ENCODE measurements around the gene PLG.
"Not testable (repeated sequence)": the region's sequence is repeated elsewhere in the genome, so short reads cannot be mapped to it uniquely, and the experiment has no call there.

The PLG gene

GRCh38 chr6:160701918-160702680 lies at the start of gene PLG:
Gene PLG, plus strand, starts transcription at chr6:160702244. Its CDS starts 61 bp downstream, at chr6:160702305.
- DNase-seq = not testable (repeated sequence)

- no peak for DNase-seq
These were observed 42.5 kb upstream of the PLG start for GRCh38 chr6:160659562-160659961.

GRCh38 chr6:160661216-160661615 lies 40.8 kb upstream of the PLG start:
- DNase-seq = no peak

- no peak for DNase-seq
These were observed 39.6 kb upstream of the PLG start for GRCh38 chr6:160662429-160662828.

DNA sequence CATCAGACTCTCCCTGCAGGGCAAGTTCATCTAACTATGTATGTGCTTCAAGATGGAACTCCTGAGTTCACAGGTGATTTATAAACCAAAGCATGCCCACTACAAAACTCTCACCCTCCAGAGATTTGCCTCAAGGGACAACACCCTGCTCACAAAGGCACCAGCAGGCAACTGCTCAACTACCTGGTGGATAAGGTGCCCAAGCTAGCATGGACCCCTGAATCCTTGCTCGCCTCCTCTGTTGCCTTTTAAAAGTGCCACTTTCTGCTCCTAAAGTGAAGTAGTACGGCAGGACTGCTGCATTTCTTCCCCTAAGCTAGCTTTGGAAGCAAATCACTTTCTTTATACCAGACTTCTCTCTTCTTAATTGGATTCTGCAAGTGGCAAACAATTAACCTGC lies 39.2 kb upstream of the PLG start:
- no peak for DNase-seq

DNA sequence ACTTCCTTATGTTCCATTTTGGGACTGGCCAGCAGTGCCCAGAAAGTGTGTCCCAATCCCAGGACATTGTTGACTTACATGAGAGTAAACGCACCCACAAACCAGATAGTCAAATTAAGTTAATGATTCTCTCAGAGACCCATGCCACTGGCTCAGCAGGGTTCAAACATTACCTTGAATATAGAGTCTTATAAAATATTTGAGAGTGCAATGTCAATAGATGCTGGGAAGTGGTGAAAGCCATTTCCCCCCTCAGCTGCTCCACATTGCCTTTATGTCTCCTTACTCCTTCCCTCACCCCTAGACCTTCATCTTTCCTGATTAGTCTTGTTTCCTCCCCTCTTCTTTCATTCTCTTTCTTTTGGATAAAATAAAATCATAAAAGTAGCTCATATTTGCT lies 37.8 kb upstream of the PLG start, which contains the start of gene LPA:
Gene LPA (minus strand): TSS at position 78 of the 400 bp plus-strand sequence. CDS start 61 bp downstream, at position 17.
- not testable (repeated sequence) for DNase-seq

- no peak for DNase-seq
These were observed 34.2 kb upstream of the PLG start for GRCh38 chr6:160667639-160668481.

DNA sequence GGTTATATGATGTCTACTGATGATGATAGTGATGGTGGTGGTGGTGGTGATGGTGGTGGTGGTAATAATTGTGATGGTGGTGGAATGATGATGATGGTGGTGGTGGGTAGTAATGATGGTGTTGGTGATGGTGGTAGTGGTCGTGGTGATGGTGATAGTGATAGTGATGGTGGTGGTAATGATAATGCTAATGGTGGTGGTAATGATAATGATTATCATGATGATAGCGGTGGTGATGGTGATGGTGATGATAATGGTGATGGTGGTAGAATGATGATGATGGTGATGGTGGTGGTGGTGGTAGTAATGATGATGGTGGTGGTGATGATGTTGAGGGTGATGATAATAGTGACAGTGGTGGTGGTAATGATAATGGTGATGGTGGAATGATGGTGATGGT lies 33.5 kb upstream of the PLG start:
- DNase-seq = no peak

GRCh38 chr6:160676418-160676817 lies 25.6 kb upstream of the PLG start:
- not testable (repeated sequence) for DNase-seq

DNA sequence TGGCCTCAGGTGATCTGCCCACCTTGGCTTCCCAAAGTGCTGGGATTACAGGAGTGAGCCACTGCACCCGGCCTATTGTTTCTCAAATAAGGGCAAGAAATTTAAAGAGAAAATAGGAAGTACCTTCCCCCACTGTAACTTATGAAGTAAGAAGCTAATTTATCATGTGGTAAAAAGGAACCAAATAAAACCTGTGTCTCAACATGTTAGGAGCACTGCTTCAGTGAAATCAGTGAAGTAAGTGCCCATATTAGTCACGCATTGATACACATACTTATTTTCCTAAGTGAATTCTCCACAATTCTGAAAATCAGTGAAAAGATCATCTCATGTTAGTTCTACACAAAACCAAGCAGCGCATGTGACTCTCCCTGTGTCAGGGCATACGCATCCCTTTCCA lies 23.8 kb upstream of the PLG start:
- DNase-seq = no peak

GRCh38 chr6:160678744-160679401 lies 23.2 kb upstream of the PLG start:
- no peak for DNase-seq

GRCh38 chr6:160679402-160679769 lies 22.7 kb upstream of the PLG start:
- DNase-seq = no peak

DNA sequence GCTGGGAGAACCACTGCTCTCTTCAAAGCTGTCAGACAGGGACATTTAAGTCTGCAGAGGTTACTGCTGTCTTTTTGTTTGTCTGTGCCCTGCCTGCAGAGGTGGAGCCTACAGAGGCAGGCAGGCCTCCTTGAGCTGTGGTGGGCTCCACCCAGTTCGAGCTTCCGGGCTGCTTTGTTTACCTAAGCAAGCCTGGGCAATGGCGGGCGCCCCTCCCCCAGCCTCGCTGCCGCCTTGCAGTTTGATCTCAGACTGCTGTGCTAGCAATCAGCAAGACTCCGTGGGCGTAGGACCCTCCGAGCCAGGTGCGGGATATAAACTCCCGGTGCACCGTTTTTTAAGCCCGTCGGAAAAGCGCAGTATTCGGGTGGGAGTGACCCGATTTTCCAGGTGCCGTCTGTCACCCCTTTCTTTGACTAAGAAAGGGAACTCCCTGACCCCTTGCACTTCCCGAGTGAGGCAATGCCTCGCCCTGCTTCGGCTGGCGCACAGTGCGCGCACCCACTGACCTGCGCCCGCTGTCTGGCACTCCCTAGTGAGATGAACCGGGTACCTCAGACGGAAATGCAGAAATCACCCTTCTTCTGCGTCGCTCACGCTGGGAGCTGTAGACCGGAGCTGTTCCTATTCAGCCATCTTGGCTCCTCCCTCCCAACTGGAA lies 16.8 kb upstream of the PLG start:
- DNase-seq = not testable (repeated sequence)

DNA sequence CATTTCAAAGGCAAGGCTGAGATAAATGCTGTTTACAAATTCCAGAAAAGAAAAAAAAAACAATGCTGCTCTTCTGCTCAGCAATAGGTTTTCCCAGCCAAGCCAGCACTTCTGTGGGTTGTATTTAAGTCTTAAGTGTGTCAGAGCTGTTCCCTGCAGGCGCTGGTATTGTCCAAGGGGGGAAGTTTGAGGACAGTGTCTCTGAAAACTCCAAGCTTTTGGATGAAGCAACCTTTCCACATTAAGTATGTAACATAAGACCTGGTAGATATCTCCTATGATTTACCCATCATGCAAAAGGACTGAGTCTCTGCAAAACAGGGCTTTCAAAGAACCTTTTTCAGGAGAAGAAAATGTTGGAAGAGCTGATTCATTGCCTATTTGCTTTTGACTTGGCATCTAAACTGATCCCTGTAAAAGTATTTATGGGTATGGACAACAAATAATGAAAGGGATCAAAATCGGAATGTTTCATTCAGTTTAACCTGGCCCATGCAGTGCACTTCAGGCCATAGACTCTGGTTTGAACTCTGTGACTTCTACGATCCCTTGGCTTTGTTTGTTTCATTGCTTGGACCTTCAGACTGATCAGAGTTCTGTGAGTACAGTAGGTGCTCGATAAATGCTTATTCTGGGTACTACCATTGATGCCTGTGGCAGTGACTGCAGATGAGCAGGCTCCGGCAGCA lies 16.1 kb upstream of the PLG start:
- no peak for DNase-seq

GRCh38 chr6:160690458-160690857 lies 11.6 kb upstream of the PLG start:
- DNase-seq = no peak

GRCh38 chr6:160691617-160692016 lies 10.4 kb upstream of the PLG start:
- no peak for DNase-seq

- no peak for DNase-seq
These were observed 9.6 kb upstream of the PLG start for GRCh38 chr6:160692369-160692959.

GRCh38 chr6:160695025-160695424 lies 7.0 kb upstream of the PLG start:
- DNase-seq = not testable (repeated sequence)

- not testable (repeated sequence) for DNase-seq
These were observed 6.4 kb upstream of the PLG start for GRCh38 chr6:160695622-160696021.

DNA sequence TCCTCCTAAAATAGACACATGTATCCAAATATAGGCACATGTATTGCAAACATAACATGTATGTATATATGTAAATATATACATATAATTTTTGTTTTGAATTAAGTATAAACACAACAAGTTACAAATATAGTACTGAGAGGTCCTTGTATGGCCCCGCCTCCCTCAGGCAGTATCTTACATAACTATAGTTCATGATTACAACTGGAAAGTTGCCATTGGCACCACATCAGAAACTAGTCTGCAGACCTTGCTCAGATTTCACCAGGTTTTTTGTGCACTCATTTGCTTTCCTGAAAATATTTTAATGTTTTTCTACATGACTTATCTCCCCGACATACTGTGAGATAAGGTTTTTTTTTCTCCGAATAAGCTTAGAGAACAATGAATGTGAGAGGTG lies 5.2 kb upstream of the PLG start:
- not testable (repeated sequence) for DNase-seq

DNA sequence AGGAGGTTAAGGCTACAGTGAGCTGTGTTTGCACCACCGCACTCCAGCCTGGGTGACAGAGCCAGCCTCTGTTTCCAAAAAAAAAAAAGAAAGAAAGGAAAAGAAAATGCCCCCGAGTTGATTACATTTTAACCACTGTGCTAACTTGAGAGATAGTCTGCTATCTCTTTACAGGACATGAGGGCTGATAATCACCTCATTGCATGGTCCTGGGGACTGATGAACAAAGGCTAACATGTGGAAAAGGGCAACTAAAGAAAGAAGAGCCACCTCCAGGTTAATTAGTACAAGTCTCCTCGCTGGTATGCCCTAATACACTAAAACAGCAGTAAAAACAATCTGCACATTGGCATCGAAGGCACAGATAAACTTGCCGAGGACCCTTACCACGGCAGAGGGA lies 4.2 kb upstream of the PLG start:
- no peak for DNase-seq

DNA sequence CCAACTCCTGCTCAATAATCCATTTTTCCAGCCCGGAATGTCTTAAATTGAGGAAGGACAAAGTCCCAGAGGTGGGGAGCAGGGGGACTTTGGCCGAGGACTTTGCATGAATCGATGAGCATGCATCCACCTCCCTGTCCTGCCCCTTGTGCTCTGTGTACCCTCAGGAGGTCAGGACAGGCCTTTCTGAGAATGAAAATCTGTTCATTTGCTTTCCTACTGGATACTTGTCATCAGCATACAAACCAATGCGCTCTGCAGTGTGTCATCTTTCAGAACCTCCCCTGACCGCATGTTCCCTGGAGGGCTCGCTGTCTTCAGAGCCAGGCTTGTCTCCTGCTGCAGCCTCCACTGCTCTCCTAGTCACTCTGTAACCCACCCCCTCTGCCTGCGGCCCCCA lies 2.6 kb downstream of the PLG start:
- not testable (repeated sequence) for DNase-seq
